ENCODE data around the gene FHIT.

The FHIT gene

DNA sequence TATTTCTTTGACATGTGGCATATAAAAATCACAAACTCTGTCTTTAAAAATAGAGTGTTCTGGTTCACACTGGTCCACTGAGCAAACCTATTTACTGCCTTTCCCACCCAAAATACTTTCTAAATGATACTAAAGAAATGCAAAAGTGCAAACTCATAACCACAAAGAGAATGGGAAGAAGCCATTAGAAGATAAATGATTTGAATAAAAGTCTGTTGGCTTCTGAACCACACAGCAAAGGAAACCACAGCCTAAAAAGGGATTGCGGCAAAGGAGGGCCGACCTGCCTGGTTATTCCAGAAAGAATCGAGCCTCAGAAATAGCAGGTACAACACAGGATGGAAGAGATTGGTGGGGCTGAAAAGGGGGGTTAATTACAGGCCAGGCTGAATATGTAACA, 599.5 kb downstream of the FHIT start:
- Histone ChIP-seq H3K4me1 (ENCODE audit: control insufficient read depth, insufficient read depth, low read length) (no peaks in the 10 kb centered on the region), H3K4me3 (ENCODE audit: low read length) (no peak overlapping the region), H3K9ac (ENCODE audit: low read length) (no peak overlapping the region), H3K27me3 (replicated peaks; ENCODE audit: control insufficient read depth, insufficient read depth, low read length) (no peaks in the 10 kb centered on the region), H3K9me3 (ENCODE audit: control insufficient read depth, low read length) (no peaks in the 10 kb centered on the region), H3K36me3 (ENCODE audit: control insufficient read depth, insufficient read depth, low read length, severe bottlenecking) (no peaks in the 10 kb centered on the region)
- DNase-seq (ENCODE audit: low read depth): no peak

DNA sequence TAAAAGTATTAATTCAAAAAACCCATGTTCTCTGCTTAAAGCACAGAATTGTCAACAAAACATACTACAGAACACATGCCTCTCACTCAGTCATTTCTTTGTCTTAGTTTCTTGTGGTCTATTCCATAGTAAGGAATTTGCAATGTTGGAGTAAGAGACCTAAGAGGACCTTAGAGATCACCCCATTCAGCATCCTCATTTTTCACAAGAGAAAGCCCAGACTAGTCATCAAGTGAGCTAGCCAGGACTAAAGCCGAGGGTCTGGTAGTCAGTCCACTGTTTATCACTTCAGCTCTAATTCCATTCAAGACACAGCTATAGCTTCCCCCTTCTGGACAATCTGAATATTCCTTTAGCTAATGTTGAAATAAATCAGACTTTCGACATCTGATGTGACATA, 601.1 kb downstream of the FHIT start:
- Histone ChIP-seq H3K27me3 (replicated peaks; ENCODE audit: control insufficient read depth, insufficient read depth, low read length) (no peaks in the 10 kb centered on the region), H3K9me3 (ENCODE audit: control insufficient read depth, low read length) (no peaks in the 10 kb centered on the region), H3K4me3 (ENCODE audit: low read length) (no peak overlapping the region), H3K9ac (ENCODE audit: low read length) (no peak overlapping the region), H3K4me1 (ENCODE audit: control insufficient read depth, insufficient read depth, low read length) (no peaks in the 10 kb centered on the region), H3K36me3 (ENCODE audit: control insufficient read depth, insufficient read depth, low read length, severe bottlenecking) (no peaks in the 10 kb centered on the region)
- no peak for DNase-seq (ENCODE audit: low read depth)

DNA sequence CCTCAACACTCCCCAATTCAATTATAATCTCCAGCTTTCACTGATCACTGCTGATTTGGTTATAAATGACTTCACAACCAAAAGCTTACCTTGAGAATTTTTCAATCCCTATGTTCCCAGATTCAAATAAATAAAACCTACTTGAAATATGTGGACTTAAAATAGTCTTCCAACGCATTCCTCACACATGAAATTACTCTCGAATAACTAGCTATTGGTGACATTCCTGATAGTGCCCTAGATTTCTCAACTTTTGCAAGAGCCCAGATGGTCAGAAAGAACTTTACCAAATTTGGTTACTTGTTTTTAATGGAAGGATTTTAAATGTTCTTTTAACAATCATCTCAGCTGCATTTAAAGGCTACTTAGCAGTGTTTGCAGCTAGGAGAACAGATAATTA, 605.5 kb downstream of the FHIT start:
- no peaks in the 10 kb centered on the region for H3K27me3 ChIP-seq (replicated peaks; ENCODE audit: control insufficient read depth, insufficient read depth, low read length)
- H3K4me3 ChIP-seq (ENCODE audit: low read length): no peak overlapping the region
- no peak overlapping the region for H3K9ac ChIP-seq (ENCODE audit: low read length)
- H3K9me3 ChIP-seq (ENCODE audit: control insufficient read depth, low read length): no peaks in the 10 kb centered on the region
- no peaks in the 10 kb centered on the region for H3K4me1 ChIP-seq (ENCODE audit: control insufficient read depth, insufficient read depth, low read length)
- DNase-seq (ENCODE audit: low read depth): no peak
- H3K36me3 ChIP-seq (ENCODE audit: control insufficient read depth, insufficient read depth, low read length, severe bottlenecking): no peaks in the 10 kb centered on the region

DNA sequence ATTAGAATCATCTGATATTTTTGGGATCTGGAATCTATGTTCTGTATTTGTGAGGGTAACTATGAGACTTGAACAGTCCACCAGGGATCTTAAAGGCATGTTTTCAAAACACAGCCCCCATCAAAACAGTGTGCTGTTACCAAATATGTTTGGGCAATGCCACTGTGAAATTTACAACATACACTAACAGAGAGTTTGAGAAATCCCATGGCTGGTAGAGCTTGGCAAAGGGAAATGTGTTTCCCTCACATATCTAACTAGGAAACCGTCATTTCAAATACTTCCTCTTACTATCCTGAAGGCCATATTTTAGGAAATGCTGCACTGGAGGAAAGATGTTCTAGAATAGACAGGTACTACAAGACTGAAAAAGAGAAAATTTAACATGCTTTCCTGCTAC, 607.4 kb downstream of the FHIT start:
- no peak overlapping the region for H3K9ac ChIP-seq (ENCODE audit: low read length)
- H3K4me1 ChIP-seq (ENCODE audit: control insufficient read depth, insufficient read depth, low read length): no peaks in the 10 kb centered on the region
- no peaks in the 10 kb centered on the region for H3K36me3 ChIP-seq (ENCODE audit: control insufficient read depth, insufficient read depth, low read length, severe bottlenecking)
- H3K9me3 ChIP-seq (ENCODE audit: control insufficient read depth, low read length): no peaks in the 10 kb centered on the region
- no peak for DNase-seq (ENCODE audit: low read depth)
- no peaks in the 10 kb centered on the region for H3K27me3 ChIP-seq (replicated peaks; ENCODE audit: control insufficient read depth, insufficient read depth, low read length)
- no peak overlapping the region for H3K4me3 ChIP-seq (ENCODE audit: low read length)

DNA sequence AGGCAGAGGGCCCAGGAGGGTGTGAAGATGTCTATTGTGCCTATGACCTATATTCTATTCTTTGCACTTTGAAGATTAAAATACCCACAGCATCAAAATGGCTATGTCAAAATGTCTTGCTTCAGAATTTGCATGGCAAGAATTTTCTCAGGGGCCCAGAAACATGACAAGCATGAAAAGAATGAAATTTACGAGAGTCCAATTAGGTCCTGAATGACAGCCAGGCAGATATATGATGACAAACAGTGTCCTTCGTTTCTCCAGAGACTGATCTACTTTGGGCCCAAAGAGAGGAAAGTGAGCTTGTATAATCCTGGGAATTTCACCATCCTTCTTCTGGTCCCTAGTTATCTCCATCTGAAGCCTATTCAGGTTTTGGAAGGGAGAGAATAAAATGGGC, 609.9 kb downstream of the FHIT start:
- Histone ChIP-seq H3K27me3 (replicated peaks; ENCODE audit: control insufficient read depth, insufficient read depth, low read length) (no peaks in the 10 kb centered on the region), H3K9me3 (ENCODE audit: control insufficient read depth, low read length) (no peaks in the 10 kb centered on the region), H3K4me1 (ENCODE audit: control insufficient read depth, insufficient read depth, low read length) (no peaks in the 10 kb centered on the region), H3K9ac (ENCODE audit: low read length) (no peak overlapping the region), H3K4me3 (ENCODE audit: low read length) (no peak overlapping the region), H3K36me3 (ENCODE audit: control insufficient read depth, insufficient read depth, low read length, severe bottlenecking) (no peaks in the 10 kb centered on the region)
- no peak for DNase-seq (ENCODE audit: low read depth)

DNA sequence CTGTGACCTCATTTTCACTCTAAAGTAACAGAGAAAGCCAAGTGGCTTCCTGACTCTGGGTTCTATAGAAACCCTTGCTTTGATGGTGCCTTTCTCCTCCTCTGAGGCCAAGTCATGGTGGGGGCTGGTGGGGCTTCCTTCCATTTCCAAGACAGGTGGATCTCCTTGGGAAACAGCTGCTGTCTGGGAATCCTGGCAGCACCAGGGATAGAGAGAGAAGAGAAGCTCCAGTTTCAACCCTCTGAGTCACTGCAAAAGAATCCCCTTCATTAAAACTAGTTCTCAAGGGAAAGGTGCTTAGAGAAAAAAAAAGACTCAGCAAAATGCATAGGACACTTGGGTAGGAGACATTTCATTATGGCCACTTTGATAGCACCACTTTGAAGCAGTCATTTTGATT, 614.4 kb downstream of the FHIT start:
- Histone ChIP-seq H3K27me3 (replicated peaks; ENCODE audit: control insufficient read depth, insufficient read depth, low read length) (no peaks in the 10 kb centered on the region), H3K9ac (ENCODE audit: low read length) (no peak overlapping the region), H3K9me3 (ENCODE audit: control insufficient read depth, low read length) (no peaks in the 10 kb centered on the region), H3K4me3 (ENCODE audit: low read length) (no peak overlapping the region), H3K4me1 (ENCODE audit: control insufficient read depth, insufficient read depth, low read length) (no peaks in the 10 kb centered on the region), H3K36me3 (ENCODE audit: control insufficient read depth, insufficient read depth, low read length, severe bottlenecking) (no peaks in the 10 kb centered on the region)
- no peak for DNase-seq (ENCODE audit: low read depth)

DNA sequence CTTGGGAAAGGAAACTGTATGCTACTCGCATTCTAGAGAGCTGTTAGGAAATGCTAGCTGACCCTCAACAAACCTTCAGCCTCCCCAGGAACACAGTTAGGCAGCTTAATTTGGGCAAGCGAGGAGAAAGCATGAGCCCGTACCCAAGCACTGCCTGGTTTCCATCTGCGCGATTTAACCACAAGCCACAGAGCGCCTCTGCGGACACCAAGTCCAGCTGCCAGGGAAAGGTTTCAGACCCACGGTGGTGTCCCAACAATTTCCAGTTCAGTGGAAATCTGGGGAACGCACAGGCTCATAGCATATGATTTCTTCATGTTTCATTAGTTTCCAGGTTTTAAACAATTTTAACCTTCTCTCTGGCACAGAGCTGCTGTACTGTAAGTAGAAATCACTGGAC, 617.6 kb downstream of the FHIT start:
- Histone ChIP-seq H3K36me3 (ENCODE audit: control insufficient read depth, insufficient read depth, low read length, severe bottlenecking) (no peaks in the 10 kb centered on the region), H3K27me3 (replicated peaks; ENCODE audit: control insufficient read depth, insufficient read depth, low read length) (peaks cover 4% of the 10 kb centered on the region), H3K4me3 (ENCODE audit: low read length) (no peak overlapping the region), H3K4me1 (ENCODE audit: control insufficient read depth, insufficient read depth, low read length) (no peaks in the 10 kb centered on the region), H3K9ac (ENCODE audit: low read length) (no peak overlapping the region), H3K9me3 (ENCODE audit: control insufficient read depth, low read length) (no peaks in the 10 kb centered on the region)
- DNase-seq (ENCODE audit: low read depth): no peak

DNA sequence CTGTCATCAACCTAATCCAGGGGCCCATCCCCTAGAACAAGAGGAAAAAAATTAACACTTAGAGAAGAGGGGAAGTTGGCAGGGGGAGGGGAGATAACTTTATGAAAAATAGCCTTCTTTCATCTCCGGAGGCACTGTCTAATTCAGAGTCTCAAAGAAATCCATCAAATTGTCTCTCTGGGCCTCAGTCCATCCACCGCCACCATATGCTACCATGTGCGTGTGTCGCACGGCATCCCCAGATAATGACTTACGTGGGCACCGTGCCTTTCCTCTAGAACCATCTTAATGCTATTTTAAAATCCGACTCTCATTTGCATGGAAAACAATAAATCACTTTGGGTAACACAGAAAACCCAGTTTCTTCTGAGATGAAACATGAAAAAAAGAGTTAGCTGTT, 619.7 kb downstream of the FHIT start:
- Histone ChIP-seq H3K4me1 (ENCODE audit: control insufficient read depth, insufficient read depth, low read length) (no peaks in the 10 kb centered on the region), H3K4me3 (ENCODE audit: low read length) (no peak overlapping the region), H3K9ac (ENCODE audit: low read length) (no peak overlapping the region), H3K9me3 (ENCODE audit: control insufficient read depth, low read length) (no peaks in the 10 kb centered on the region), H3K27me3 (replicated peaks; ENCODE audit: control insufficient read depth, insufficient read depth, low read length) (peaks cover 4% of the 10 kb centered on the region), H3K36me3 (ENCODE audit: control insufficient read depth, insufficient read depth, low read length, severe bottlenecking) (no peaks in the 10 kb centered on the region)
- DNase-seq (ENCODE audit: low read depth): no peak

DNA sequence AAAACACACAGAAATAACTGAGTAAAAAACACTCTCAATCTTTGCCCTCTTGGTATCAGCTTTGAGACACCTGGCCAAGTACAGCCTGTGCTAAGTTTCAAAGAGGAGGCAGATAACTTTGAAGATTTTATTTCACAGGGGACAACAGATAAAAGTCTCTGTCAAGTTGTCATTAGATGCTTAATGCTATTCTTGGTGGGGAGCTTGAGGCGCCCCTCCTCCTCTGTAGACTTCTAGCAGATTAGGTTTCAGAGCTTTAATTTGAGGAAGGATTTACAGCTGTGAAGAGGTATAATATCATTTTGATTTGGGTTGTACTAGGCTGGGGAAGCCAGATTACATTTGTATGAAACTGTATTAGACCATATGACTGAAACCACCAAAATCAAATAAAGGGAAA, 620.3 kb downstream of the FHIT start:
- no peak overlapping the region for H3K9ac ChIP-seq (ENCODE audit: low read length)
- H3K4me3 ChIP-seq (ENCODE audit: low read length): no peak overlapping the region
- H3K9me3 ChIP-seq (ENCODE audit: control insufficient read depth, low read length): peaks cover 1% of the 10 kb centered on the region
- peaks cover 4% of the 10 kb centered on the region for H3K27me3 ChIP-seq (replicated peaks; ENCODE audit: control insufficient read depth, insufficient read depth, low read length)
- no peaks in the 10 kb centered on the region for H3K4me1 ChIP-seq (ENCODE audit: control insufficient read depth, insufficient read depth, low read length)
- DNase-seq (ENCODE audit: low read depth): no peak
- H3K36me3 ChIP-seq (ENCODE audit: control insufficient read depth, insufficient read depth, low read length, severe bottlenecking): no peaks in the 10 kb centered on the region

DNA sequence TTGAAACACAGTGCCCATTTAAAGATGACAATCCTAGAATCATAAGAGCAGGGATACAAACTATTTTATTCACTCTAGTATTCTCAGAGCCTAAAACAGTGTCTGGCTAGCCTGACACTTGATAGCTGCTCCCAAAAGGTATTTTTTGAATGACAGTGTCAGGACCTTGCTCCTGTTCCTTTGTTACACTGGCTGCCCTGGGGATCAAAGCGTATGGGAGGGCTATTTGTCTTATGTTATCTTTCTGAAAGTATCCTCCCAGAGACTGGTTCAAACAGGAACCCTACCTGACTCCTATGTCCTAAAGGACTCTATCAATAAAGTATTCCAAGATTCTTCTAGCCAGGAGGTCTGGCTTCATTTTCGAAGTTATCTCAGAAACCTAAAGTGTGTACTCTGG, 621.4 kb downstream of the FHIT start:
- Histone ChIP-seq H3K4me3 (ENCODE audit: low read length) (no peak overlapping the region), H3K9me3 (ENCODE audit: control insufficient read depth, low read length) (peaks cover 4% of the 10 kb centered on the region), H3K4me1 (ENCODE audit: control insufficient read depth, insufficient read depth, low read length) (no peaks in the 10 kb centered on the region), H3K36me3 (ENCODE audit: control insufficient read depth, insufficient read depth, low read length, severe bottlenecking) (no peaks in the 10 kb centered on the region), H3K9ac (ENCODE audit: low read length) (no peak overlapping the region), H3K27me3 (replicated peaks; ENCODE audit: control insufficient read depth, insufficient read depth, low read length) (peaks cover 4% of the 10 kb centered on the region)
- no peak for DNase-seq (ENCODE audit: low read depth)

DNA sequence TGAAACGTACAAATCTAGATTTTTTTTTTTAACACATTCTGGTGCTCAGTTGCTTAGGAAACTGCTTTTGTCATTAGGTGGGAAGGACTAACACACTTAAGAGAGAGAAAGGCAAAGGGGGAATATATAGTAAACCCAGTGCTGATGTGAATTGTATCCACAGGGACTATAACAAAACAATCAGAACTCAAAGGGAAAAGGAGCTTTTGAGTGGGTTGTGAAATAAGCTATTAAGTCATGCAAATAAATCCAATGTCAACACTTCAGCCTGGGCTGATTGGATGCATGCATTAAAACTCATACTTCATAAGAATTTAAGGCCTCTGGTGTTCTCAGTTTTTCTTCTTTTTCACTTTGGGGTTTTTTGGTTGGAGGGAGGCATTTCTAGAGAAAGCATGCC, 628.9 kb downstream of the FHIT start:
- no peak for DNase-seq (ENCODE audit: low read depth)
- Histone ChIP-seq H3K27me3 (replicated peaks; ENCODE audit: control insufficient read depth, insufficient read depth, low read length) (no peaks in the 10 kb centered on the region), H3K9me3 (ENCODE audit: control insufficient read depth, low read length) (peaks cover 4% of the 10 kb centered on the region), H3K9ac (ENCODE audit: low read length) (no peak overlapping the region), H3K4me1 (ENCODE audit: control insufficient read depth, insufficient read depth, low read length) (no peaks in the 10 kb centered on the region), H3K4me3 (ENCODE audit: low read length) (no peak overlapping the region), H3K36me3 (ENCODE audit: control insufficient read depth, insufficient read depth, low read length, severe bottlenecking) (no peaks in the 10 kb centered on the region)

DNA sequence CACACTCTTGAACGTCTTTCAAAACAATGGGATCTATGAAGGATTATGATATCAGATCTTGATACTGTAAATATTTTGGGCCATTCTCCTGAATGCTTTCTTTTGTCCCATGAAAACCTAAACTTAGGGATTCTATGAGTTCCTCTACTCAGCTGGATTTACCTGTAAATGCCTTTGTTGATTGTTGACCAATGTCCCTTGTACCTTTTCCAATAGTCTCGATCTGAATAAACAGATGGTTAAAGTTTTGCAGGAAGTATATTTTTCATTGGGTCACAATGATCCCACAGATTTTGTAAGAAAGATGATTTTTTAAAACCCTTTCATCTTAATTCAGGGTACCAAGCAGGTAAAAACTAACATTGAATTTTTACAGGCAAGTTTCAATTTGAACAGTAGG, 634.1 kb downstream of the FHIT start:
- H3K4me3 ChIP-seq (ENCODE audit: low read length): no peak overlapping the region
- DNase-seq (ENCODE audit: low read depth): no peak

More for the DNA sequence above, 634.1 kb downstream of the FHIT start:
- H3K9ac ChIP-seq (ENCODE audit: low read length): no peak overlapping the region
- H3K27me3 ChIP-seq (replicated peaks; ENCODE audit: control insufficient read depth, insufficient read depth, low read length): no peaks in the 10 kb centered on the region
- no peaks in the 10 kb centered on the region for H3K4me1 ChIP-seq (ENCODE audit: control insufficient read depth, insufficient read depth, low read length)
- no peaks in the 10 kb centered on the region for H3K36me3 ChIP-seq (ENCODE audit: control insufficient read depth, insufficient read depth, low read length, severe bottlenecking)
- H3K9me3 ChIP-seq (ENCODE audit: control insufficient read depth, low read length): no peaks in the 10 kb centered on the region
